ENCODE data around the gene FITM1.

FITM1 gene

DNA sequence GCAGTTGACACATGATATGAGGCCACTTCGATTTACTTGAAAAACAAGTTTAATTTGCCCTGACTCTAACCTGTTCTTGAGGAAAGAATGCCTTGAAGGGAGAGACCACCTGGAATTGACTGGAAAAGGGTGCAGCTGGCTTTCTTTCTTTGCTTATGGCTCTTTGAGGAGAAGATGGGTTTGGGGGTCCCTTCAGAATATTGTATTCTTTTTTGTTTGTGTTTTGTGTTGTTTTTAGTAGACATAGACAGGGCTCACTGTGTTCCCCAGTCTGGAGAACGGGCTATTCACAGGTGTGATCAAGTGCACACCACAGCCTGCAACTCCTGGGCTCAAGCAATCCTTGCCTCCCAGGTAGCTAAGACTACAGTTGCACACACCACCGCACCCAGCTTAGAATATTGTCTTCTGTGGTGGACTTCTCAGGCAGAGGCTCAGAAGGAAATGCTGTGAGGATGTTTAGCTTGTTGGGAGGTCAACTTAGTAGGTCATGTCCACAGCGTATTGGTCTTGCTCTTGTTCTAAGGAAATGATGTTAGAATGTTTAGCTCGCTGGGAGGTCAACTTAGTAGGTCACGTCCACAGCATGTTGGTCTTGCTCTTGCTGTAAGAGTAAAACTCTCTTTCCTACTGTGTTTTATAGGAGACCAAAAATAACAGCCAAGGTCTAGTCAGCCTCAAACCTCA, 14.2 kb upstream of the FITM1 start:
- POLR2A ChIA-PET = interaction anchor here (1.1 to 4.6 kb wide), 7 partner anchors 20 to 30 kb away, joined by 3 to 56 read pairs (median 12); partner anchors contain the start of genes EMC9, PCK2, PSME1 and PSME2
- no peak for DNase-seq (ENCODE audit: extremely low spot score)
- CTCF ChIA-PET = interaction anchor here (0.6 to 3.9 kb wide), 4 partner anchors 8 to 59 kb away, joined by 3 to 30 read pairs (median 3); partner anchors contain the start of genes IRF9 and PSME1
- no peak for TF ChIP-seq CTBP1 (IDR thresholded peaks at IDR 0.05; ENCODE audit: borderline replicate concordance)
- TF ChIP-seq BHLHE40 (IDR thresholded peaks at IDR 0.05; ENCODE audit: borderline replicate concordance) = no peak
- no peak for TF ChIP-seq FOXA1 (IDR thresholded peaks at IDR 0.05)
- TF ChIP-seq SUZ12 (IDR thresholded peaks at IDR 0.05) = no peak
- TF ChIP-seq ARNT (IDR thresholded peaks at IDR 0.05) = no peak
- no peak for TF ChIP-seq LEF1 (IDR thresholded peaks at IDR 0.05; ENCODE audit: borderline replicate concordance)
- TF ChIP-seq ZNF384 (IDR thresholded peaks at IDR 0.05) = no peak
- TF ChIP-seq FOXM1 (IDR thresholded peaks at IDR 0.05; ENCODE audit: borderline replicate concordance) = no peak
- no peak for TF ChIP-seq ELF4 (IDR thresholded peaks at IDR 0.05)
- TF ChIP-seq HDGF (IDR thresholded peaks at IDR 0.05; ENCODE audit: borderline replicate concordance) = no peak
- TF ChIP-seq L3MBTL2 (conservative IDR thresholded peaks at IDR 0.05) = no peak
- TF ChIP-seq NFRKB (IDR thresholded peaks at IDR 0.05) = no peak
- TF ChIP-seq FOXK2 (IDR thresholded peaks at IDR 0.05) = no peak
- TF ChIP-seq PKNOX1 (IDR thresholded peaks at IDR 0.05) = no peak
- TF ChIP-seq SP1 (IDR thresholded peaks at IDR 0.05) = no peak
- no peak for TF ChIP-seq TARDBP (IDR thresholded peaks at IDR 0.05)

DNA sequence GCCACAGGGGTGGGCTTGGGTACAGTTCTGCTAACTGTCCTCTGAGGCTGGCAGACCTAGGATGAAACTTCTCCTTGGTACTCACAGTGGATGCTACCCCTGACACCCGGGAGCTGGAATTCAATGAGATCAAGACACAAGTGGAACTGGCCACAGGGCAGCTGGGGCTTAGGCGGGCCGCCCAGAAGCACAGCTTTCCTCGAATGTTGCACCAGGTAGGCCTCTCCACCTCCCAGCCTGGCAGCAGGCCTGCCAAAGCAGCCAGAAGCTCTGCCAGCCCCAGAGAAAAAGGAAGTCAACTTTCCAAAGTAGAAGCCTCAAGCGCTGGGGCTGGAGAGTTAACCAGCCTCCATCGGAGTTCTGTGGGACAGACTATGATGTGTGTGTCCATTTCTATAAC, 13.3 kb upstream of the FITM1 start:
- ChIA-PET CTCF (interaction anchor here (0.6 to 1.0 kb wide), 3 partner anchors 9 to 130 kb away, joined by 3 to 5 read pairs (median 3); partner anchors contain the start of gene PSME1), POLR2A (interaction anchor here (1.1 to 4.6 kb wide), 5 partner anchors 19 to 29 kb away, joined by 3 to 56 read pairs (median 6); partner anchors contain the start of genes EMC9, PCK2, PSME1 and PSME2)
- TF ChIP-seq ZNF384 (IDR thresholded peaks at IDR 0.05) (no peak), FOXM1 (IDR thresholded peaks at IDR 0.05; ENCODE audit: borderline replicate concordance) (no peak), FOXA1 (IDR thresholded peaks at IDR 0.05) (no peak), HDGF (IDR thresholded peaks at IDR 0.05; ENCODE audit: borderline replicate concordance) (no peak), ARNT (IDR thresholded peaks at IDR 0.05) (no peak), FOXK2 (IDR thresholded peaks at IDR 0.05) (no peak), ELF4 (IDR thresholded peaks at IDR 0.05) (no peak)
- DNase-seq (ENCODE audit: extremely low spot score) = no peak

DNA sequence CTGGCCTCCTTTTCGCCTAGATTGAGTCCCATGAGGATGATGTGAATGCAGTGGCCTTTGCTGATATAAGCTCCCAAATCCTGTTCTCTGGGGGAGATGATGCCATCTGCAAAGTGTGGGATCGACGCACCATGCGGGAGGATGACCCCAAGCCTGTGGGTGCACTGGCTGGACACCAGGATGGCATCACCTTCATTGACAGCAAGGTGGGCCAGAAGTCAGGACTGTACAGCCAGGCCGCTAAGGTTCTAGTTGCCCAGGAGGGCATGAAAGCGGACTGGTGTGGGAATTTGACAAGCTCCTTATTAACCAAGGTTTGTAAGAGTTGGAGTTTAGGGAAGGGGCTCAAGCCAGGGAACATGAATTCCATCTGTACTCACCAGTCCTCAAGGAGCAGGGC, 10.8 kb upstream of the FITM1 start:
- POLR2A ChIA-PET = no interaction called here
- CTCF ChIA-PET = no interaction called here
- TF ChIP-seq FOXA1 (IDR thresholded peaks at IDR 0.05) = no peak
- TF ChIP-seq L3MBTL2 (conservative IDR thresholded peaks at IDR 0.05) = no peak
- TF ChIP-seq PKNOX1 (IDR thresholded peaks at IDR 0.05) = no peak
- no peak for TF ChIP-seq ARNT (IDR thresholded peaks at IDR 0.05)
- no peak for TF ChIP-seq FOXK2 (IDR thresholded peaks at IDR 0.05)
- TF ChIP-seq HDGF (IDR thresholded peaks at IDR 0.05; ENCODE audit: borderline replicate concordance) = no peak
- no peak for TF ChIP-seq TARDBP (IDR thresholded peaks at IDR 0.05)
- TF ChIP-seq ZNF384 (IDR thresholded peaks at IDR 0.05) = no peak
- no peak for TF ChIP-seq SUZ12 (IDR thresholded peaks at IDR 0.05)
- DNase-seq (ENCODE audit: extremely low spot score) = no peak

GRCh38 chr14:24121210-24121609, 9.2 kb upstream of the FITM1 start:
- ChIA-PET CTCF (no interaction called here), POLR2A (interaction anchor here (0.6 to 1.2 kb wide), 3 partner anchors 8 to 17 kb away, joined by 3 to 4 read pairs (median 3); partner anchors contain the start of gene PSME1)
- no peak for DNase-seq (ENCODE audit: extremely low spot score)
- TF ChIP-seq SP1 (IDR thresholded peaks at IDR 0.05) (no peak), PKNOX1 (IDR thresholded peaks at IDR 0.05) (no peak), FOXM1 (IDR thresholded peaks at IDR 0.05; ENCODE audit: borderline replicate concordance) (no peak), HDGF (IDR thresholded peaks at IDR 0.05; ENCODE audit: borderline replicate concordance) (no peak), BHLHE40 (IDR thresholded peaks at IDR 0.05; ENCODE audit: borderline replicate concordance) (no peak), NFRKB (IDR thresholded peaks at IDR 0.05) (no peak), ELF4 (IDR thresholded peaks at IDR 0.05) (no peak)

- TF ChIP-seq NFRKB (IDR thresholded peaks at IDR 0.05) (no peak), ELF4 (IDR thresholded peaks at IDR 0.05) (no peak), SP1 (IDR thresholded peaks at IDR 0.05) (no peak)
Observed at GRCh38 chr14:24122416-24122815, 8.0 kb upstream of the FITM1 start.

GRCh38 chr14:24122898-24123297, 7.6 kb upstream of the FITM1 start:
- TF ChIP-seq CTBP1 (IDR thresholded peaks at IDR 0.05; ENCODE audit: borderline replicate concordance) (no peak), PKNOX1 (IDR thresholded peaks at IDR 0.05) (no peak), ZNF384 (IDR thresholded peaks at IDR 0.05) (no peak), SP1 (IDR thresholded peaks at IDR 0.05) (no peak), BHLHE40 (IDR thresholded peaks at IDR 0.05; ENCODE audit: borderline replicate concordance) (no peak), SUZ12 (IDR thresholded peaks at IDR 0.05) (no peak), HDGF (IDR thresholded peaks at IDR 0.05; ENCODE audit: borderline replicate concordance) (no peak), LEF1 (IDR thresholded peaks at IDR 0.05; ENCODE audit: borderline replicate concordance) (no peak), FOXA1 (IDR thresholded peaks at IDR 0.05) (no peak), FOXM1 (IDR thresholded peaks at IDR 0.05; ENCODE audit: borderline replicate concordance) (no peak), FOXK2 (IDR thresholded peaks at IDR 0.05) (no peak)
- ChIA-PET POLR2A (interaction anchor here (3.8 kb wide), 1 partner anchor 9 kb away, joined by 25 read pairs; the partner anchor contains the start of genes DCAF11 and NRL), CTCF (no interaction called here)
- DNase-seq (ENCODE audit: extremely low spot score) = no peak

More at GRCh38 chr14:24122416-24122815, 8.0 kb upstream of the FITM1 start:
- ChIA-PET CTCF (no interaction called here), POLR2A (interaction anchor here (0.9 to 3.8 kb wide), 3 partner anchors 8 to 19 kb away, joined by 3 to 25 read pairs (median 3); partner anchors contain the start of genes DCAF11, EMC9 and NRL)
- DNase-seq (ENCODE audit: extremely low spot score) = no peak
